NT2/D1 (cell line): ENCODE measurements around the gene AHSA1.
"Not testable (repeated sequence)": the region's sequence is repeated elsewhere in the genome, so short reads cannot be mapped to it uniquely, and the experiment has no call there.

Experiments
- YY1 ChIP-seq: IDR thresholded peaks from 2 replicates; pipeline ENCODE4 v1.6.1; 2011; ENCODE audit not compliant: insufficient read length, insufficient read depth
- ZNF274 ChIP-seq: IDR thresholded peaks from 2 replicates; pipeline ENCODE4 v1.6.1; 2011; ENCODE audit warnings: mild to moderate bottlenecking, low read depth, low read length

DNA sequence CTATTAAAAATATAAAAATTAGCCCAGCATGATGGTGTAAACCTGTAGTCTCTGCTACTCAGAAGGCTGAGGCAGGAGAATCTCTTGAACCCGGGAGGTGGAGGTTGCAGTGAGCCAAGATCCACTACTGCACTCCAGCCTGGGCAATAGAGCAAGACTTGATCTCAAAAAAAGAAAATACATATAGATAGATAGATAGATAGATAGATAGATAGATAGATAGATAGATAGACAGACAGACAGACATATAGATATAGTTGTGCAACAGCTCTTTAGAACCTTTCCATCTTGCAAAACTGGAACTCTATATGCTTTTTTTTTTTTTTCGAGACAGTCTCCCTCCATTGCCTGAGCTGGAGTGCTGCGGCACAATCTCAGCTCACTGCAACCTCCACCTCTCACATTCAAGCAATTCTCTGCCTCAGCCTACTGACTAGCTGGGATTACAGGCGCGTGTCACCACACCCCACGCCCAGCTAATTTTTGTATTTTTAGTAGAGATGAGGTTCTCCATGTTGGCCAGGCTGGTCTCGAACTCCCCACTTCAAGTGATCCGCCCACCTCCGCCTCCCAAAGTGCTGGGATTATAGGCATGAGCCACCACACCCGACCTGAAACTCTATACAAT lies 42.4 kb upstream of the AHSA1 start:
- not testable (repeated sequence) for TF ChIP-seq YY1, ZNF274
